Pons (tissue), 1 donor: ENCODE results near the gene PAGE4.

ENCODE experiments used
- DNase-seq: peaks from one replicate; pipeline ENCODE4 v3.0.0-alpha.2; 2016; ENCODE audit warnings: low spot score

The PAGE4 gene

GRCh38 chrX:49876750-49877149 is 47.6 kb downstream of the PAGE4 start:
- DNase-seq: peak; percentile 49

- no peak for DNase-seq
These were observed 48.4 kb downstream of the PAGE4 start for GRCh38 chrX:49877397-49878101.

- DNase-seq: peak; percentile 15
These were observed 49.2 kb downstream of the PAGE4 start for GRCh38 chrX:49878128-49878833.

GRCh38 chrX:49878834-49879655 is 49.9 kb downstream of the PAGE4 start, which contains the start of gene USP27X:
USP27X (plus strand) TSS chrX:49879484; CDS start chrX:49880308, 824 bp downstream.
- DNase-seq: peak; percentile 74

- no peak for DNase-seq
These were observed 50.7 kb downstream of the PAGE4 start for GRCh38 chrX:49879656-49880277.

- no peak for DNase-seq
These were observed 51.6 kb downstream of the PAGE4 start for GRCh38 chrX:49880668-49881067.
